Calu3 (cell line): ENCODE results near the gene CD164. TPM values are rescaled to one million over a fixed set of nuclear protein-coding genes. Genes with fewer than 3 reads are reported as not detected.
"Not testable (repeated sequence)": the region's sequence is repeated elsewhere in the genome, so short reads cannot be mapped to it uniquely, and the experiment has no call there.

Experiments used
- BruUV-seq: library from RNA; stranded (reverse); fragments of 400-500 nt; replicated peaks from 2 replicates; lab custom pipeline; 2021; lab: Mats Ljungman, UMichigan
- CTCF ChIA-PET: fragments of 300-600 bp; sonication (Branson Sonifier 250); formaldehyde crosslinking; loops from one replicate; lab custom pipeline; 2022; ENCODE audit warnings: antibody characterized with exemption; lab: Charles Lee
- DNase-seq: peaks from one replicate; pipeline ENCODE4 v3.0.0; 2022
- H3K27ac Mint-ChIP-seq: one replicate; pipeline ENCODE4 v1.8.0; 2022; ENCODE audit warnings: mixed read lengths; ENCODE audit not compliant: unreplicated experiment
- H3K27me3 Mint-ChIP-seq: one replicate; pipeline ENCODE4 v1.8.0; 2022; ENCODE audit warnings: mixed read lengths; ENCODE audit not compliant: unreplicated experiment
- H3K36me3 Mint-ChIP-seq: one replicate; pipeline ENCODE4 v1.8.0; 2022; ENCODE audit warnings: mild to moderate bottlenecking, moderate library complexity, mixed read lengths; ENCODE audit not compliant: insufficient read depth, unreplicated experiment
- H3K4me1 Mint-ChIP-seq: one replicate; pipeline ENCODE4 v1.8.0; 2022; ENCODE audit warnings: mild to moderate bottlenecking, low read depth, mixed read lengths; ENCODE audit not compliant: unreplicated experiment
- H3K4me3 Mint-ChIP-seq: one replicate; pipeline ENCODE4 v1.8.0; 2022; ENCODE audit warnings: mild to moderate bottlenecking, low read depth, moderate library complexity, mixed read lengths; ENCODE audit not compliant: unreplicated experiment
- H3K9me3 Mint-ChIP-seq: one replicate; pipeline ENCODE4 v1.8.0; 2022; ENCODE audit warnings: low read depth, mixed read lengths; ENCODE audit not compliant: unreplicated experiment
- CTCF ChIP-seq: fragments of 200-600 bp; IDR thresholded peaks from one replicate; pipeline ENCODE4 v1.8.0; 2022; ENCODE audit warnings: antibody characterized with exemption; ENCODE audit not compliant: unreplicated experiment
- intact Hi-C: fragments of 100-400 bp; cut with micrococcal nuclease; formaldehyde crosslinking; loops from one replicate; pipeline ENCODE4 v1.10.0; 2022; ENCODE audit not compliant: unreplicated experiment
- total RNA-seq: library from RNA; stranded (reverse); gene quantifications from 2 replicates; pipeline ENCODE4 v1.2.3, GENCODE V29; 2022

CD164 gene
- total RNA-seq, 1 experiment from 2014 or later, result 343 TPM

DNA sequence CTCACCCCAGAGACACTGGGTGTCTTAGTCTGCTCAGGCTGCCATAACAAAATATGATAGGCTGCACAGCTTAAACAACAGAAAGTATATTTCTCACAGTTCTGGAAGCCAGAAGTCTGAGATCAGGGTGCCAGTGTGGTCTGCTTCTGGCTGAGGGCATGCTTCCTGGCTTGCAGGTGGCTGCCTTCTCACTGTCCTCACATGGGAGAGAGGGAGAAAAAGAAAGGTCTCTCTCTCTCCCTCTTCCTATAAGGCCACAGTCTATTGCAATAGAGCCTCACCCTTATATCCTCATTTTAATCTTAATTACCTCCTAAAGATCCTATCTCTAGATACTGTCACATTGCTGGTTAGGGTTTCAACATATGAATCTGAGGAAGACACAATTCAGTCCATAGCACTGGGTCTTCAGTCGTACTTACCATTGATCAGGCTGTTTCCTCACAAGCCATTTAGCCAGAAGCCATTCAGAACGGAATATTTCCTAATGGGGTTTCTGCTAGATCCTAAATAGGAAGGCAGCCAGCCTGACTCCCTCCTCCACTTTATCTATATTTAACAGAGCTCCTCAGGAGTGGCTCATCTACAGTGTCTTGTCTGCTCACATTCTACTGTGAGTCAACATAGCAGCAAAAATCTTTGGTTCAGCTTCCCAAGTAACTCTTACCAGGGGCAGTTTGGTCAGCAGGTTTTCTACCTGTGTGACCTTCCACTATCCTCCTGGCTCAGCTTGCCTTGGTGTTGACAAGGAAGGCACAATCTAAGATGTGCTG is 42.2 kb downstream of the CD164 start:
- DNase-seq, result no peak
- Mint-ChIP-seq H3K27me3 (no peaks in the 10 kb centered on the region), H3K4me1 (peaks cover 31% of the 10 kb centered on the region), H3K36me3 (no peaks in the 10 kb centered on the region), H3K9me3 (no peaks in the 10 kb centered on the region), H3K27ac (no peak overlapping the region), H3K4me3 (no peak overlapping the region)
- no peak for TF ChIP-seq CTCF
- intact Hi-C loops, result no loop called here
- CTCF ChIA-PET, result no interaction called here
- BruUV-seq, result no TSS peak

- Mint-ChIP-seq H3K27ac (peak overlapping the region; percentile 73), H3K4me3 (peak overlapping the region; percentile 34), H3K27me3 (no peaks in the 10 kb centered on the region), H3K9me3 (no peaks in the 10 kb centered on the region), H3K4me1 (peaks cover 20% of the 10 kb centered on the region), H3K36me3 (no peaks in the 10 kb centered on the region)
- intact Hi-C loops, result no loop called here
- DNase-seq, result peak; percentile 46
- CTCF ChIA-PET, result no interaction called here
- BruUV-seq, result no TSS peak
- TF ChIP-seq CTCF, result no peak
These were observed 45.9 kb downstream of the CD164 start for GRCh38 chr6:109336221-109336961.

DNA sequence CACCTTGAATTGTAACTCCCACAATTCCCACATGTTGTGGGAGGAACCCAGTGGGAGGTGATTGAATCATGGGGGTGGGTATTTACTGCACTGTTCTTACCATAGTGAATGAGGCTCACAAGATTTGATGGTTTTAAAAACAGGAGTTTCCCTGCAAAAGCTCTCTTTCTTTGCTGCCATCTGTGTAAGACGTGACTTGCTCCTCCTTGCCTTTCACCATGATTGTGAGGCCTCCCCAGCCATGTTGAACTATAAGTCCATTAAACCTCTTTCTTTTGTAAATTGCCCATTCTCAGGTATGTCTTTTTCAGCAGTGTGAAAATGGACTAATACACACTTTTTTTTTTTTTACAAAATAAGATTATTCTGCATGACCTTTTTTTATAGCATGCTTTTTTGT is 48.4 kb downstream of the CD164 start:
- H3K36me3 Mint-ChIP-seq, H3K27ac Mint-ChIP-seq, H3K27me3 Mint-ChIP-seq, H3K9me3 Mint-ChIP-seq, BruUV-seq, H3K4me3 Mint-ChIP-seq, DNase-seq, intact Hi-C loops: not testable (repeated sequence)
- CTCF ChIA-PET, result interaction anchor here (0.8 kb wide), 1 partner anchor 16 kb away, joined by 3 read pairs; no protein-coding TSS in a partner anchor
- peaks cover 20% of the 10 kb centered on the region for H3K4me1 Mint-ChIP-seq

- Mint-ChIP-seq H3K36me3 (no peaks in the 10 kb centered on the region), H3K4me1 (peaks cover 20% of the 10 kb centered on the region), H3K27me3 (no peaks in the 10 kb centered on the region), H3K4me3 (no peak overlapping the region), H3K27ac (no peak overlapping the region), H3K9me3 (no peaks in the 10 kb centered on the region)
- CTCF ChIA-PET, result no interaction called here
- no peak for DNase-seq
- TF ChIP-seq CTCF, result no peak
- intact Hi-C loops, result no loop called here
- BruUV-seq, result no TSS peak
These were observed 49.5 kb downstream of the CD164 start for GRCh38 chr6:109332748-109333147.
